Epithelial cell of proximal tubule (primary cell): ENCODE data around the gene LCLAT1. TPM values are rescaled to one million over a fixed set of nuclear protein-coding genes. Genes with fewer than 3 reads are reported as not detected.

ENCODE experiments used
- DNase-seq: peaks from one replicate; pipeline ENCODE4 v3.0.0-alpha.2; 2011; ENCODE audit warnings: low read depth
- H3K4me3 ChIP-seq: 2 replicates; pipeline ENCODE4 v1.5.1; 2011; ENCODE audit warnings: low read depth, mild to moderate bottlenecking, low read length
- total RNA-seq: library from RNA; depleted of rRNA; stranded (reverse); fragments of >200 nt; gene quantifications from 2 replicates; pipeline ENCODE4 v1.2.3, GENCODE V29; 2015
- TF ChIP-seq, protein P1 (sequence below): conservative IDR thresholded peaks from 2 replicates; pipeline ENCODE4 v1.5.1; 2012; ENCODE audit warnings: low read depth, mild to moderate bottlenecking, low read length

The LCLAT1 gene
- total RNA-seq, 1 donor from 2014 or later: 13.4 TPM

- H3K4me3 ChIP-seq: no peak overlapping the region
- TF ChIP-seq, protein P1, sequence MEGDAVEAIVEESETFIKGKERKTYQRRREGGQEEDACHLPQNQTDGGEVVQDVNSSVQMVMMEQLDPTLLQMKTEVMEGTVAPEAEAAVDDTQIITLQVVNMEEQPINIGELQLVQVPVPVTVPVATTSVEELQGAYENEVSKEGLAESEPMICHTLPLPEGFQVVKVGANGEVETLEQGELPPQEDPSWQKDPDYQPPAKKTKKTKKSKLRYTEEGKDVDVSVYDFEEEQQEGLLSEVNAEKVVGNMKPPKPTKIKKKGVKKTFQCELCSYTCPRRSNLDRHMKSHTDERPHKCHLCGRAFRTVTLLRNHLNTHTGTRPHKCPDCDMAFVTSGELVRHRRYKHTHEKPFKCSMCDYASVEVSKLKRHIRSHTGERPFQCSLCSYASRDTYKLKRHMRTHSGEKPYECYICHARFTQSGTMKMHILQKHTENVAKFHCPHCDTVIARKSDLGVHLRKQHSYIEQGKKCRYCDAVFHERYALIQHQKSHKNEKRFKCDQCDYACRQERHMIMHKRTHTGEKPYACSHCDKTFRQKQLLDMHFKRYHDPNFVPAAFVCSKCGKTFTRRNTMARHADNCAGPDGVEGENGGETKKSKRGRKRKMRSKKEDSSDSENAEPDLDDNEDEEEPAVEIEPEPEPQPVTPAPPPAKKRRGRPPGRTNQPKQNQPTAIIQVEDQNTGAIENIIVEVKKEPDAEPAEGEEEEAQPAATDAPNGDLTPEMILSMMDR: no peak
- no peak for DNase-seq
Measured at GRCh38 chr2:30681022-30681421, 234.0 kb downstream of the LCLAT1 start.

DNA sequence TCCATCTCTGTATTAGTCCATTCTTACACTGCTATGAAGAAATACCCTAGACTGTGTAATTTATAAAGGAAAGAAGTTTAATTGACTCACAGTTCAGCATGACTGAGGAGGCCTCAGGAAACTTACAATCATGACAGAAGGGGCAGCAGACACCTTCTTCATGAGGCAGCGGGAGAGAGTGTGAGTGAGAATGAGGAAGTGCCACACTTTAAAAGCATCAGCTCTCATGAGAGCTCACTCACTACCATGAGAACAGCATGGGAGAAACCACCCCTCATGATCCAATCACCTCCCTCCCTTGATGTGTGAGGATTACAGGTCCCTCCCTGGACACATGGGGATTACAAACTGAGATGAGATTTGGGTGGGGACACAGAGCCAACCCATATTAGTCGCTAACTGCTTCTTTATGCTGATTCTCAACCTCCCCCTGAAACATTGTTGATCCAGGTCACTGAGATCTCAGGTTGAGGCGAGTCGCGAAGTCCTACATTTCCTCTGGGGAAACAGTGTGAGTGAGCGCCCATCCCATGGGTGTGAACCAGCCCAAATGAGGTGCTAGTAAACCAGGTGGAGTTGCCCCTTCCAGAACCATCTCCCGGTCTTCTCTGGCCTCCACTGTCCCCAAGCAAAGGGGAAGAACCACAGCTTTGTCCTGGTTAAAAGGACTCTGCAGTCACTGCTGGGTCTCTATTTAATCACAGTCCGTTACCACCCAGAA, 236.3 kb downstream of the LCLAT1 start:
- TF ChIP-seq, protein P1: no peak
- no peak overlapping the region for H3K4me3 ChIP-seq
- DNase-seq: no peak

DNA sequence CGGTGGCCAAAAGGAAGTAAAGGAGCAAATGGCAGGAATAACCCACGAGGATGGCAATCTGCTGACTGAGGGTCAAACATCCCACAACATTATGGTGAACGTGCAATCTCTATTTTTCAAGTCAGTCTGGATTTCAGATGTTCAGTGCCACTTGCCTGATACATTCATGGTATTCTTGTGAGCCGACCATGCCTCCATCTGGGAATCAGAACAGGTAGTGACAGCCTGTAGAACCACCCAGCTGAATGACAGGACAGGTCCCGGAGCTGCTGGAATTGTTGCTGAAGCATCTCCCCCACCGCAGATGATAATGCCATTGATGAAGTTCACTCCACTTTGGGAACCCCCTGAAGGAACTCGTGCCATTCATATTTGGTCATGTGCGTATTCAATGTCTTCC, 237.0 kb downstream of the LCLAT1 start:
- no peak overlapping the region for H3K4me3 ChIP-seq
- TF ChIP-seq, protein P1: no peak
- DNase-seq: no peak

- DNase-seq: no peak
- no peak overlapping the region for H3K4me3 ChIP-seq
- TF ChIP-seq, protein P1: no peak
Measured at GRCh38 chr2:30684516-30684915, 237.5 kb downstream of the LCLAT1 start.

- DNase-seq: no peak
- TF ChIP-seq, protein P1: no peak
- no peak overlapping the region for H3K4me3 ChIP-seq
Measured at GRCh38 chr2:30684996-30685395, 237.9 kb downstream of the LCLAT1 start.

DNA sequence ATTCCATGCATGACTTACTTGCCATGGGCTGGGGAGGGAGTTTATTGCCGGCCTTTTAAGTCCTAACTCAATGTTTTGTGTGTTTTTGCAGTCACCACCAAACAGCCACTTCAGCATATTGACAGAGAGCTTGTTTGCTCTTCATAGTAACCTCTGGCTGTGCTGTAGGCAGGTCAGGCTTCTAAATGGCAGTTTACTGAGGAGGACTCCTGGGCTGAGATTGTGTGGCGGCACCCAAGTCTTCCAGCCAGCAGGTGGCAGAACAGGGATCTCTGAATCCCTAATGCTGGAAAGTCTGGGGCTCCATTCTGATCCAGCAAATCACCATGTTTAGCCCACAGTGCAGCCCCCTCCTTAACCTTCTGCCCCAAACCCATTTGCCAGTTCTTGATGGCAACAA, 239.0 kb downstream of the LCLAT1 start:
- TF ChIP-seq, protein P1: peak; percentile 49
- no peak for DNase-seq
- no peak overlapping the region for H3K4me3 ChIP-seq

DNA sequence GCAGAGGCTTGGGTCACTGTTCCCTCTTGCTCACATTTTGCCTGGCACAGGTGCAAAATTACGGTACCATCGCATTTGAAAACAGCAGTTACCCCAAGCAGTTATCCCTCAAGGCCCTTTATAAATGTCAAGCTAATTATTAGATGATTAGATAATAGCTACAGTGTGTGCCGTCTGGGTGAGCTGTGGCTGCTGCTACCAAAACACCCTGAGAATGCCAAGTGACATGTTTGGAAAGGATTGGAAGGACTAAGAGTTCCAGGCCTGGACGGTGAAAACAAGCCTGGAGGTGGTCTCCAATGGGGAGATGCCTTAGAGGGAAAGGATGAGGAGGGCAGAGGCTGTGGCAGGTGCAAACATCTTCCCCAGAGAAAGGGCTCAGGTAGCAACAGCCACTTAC, 239.6 kb downstream of the LCLAT1 start:
- TF ChIP-seq, protein P1: no peak
- DNase-seq: no peak
- no peak overlapping the region for H3K4me3 ChIP-seq
